H9 (cell line): ENCODE measurements around the gene ALOX12. TPM values are rescaled to one million over a fixed set of nuclear protein-coding genes. Genes with fewer than 3 reads are reported as not detected.

Experiments
- DNase-seq: peaks from one replicate; pipeline ENCODE4 v3.0.0-alpha.2; 2017
- H2AFZ ChIP-seq: one replicate; pipeline ENCODE4 v1.6.1; 2013; ENCODE audit warnings: mild to moderate bottlenecking, low read length, control low read depth, moderate library complexity
- H2AK5ac ChIP-seq: 2 replicates; pipeline ENCODE4 v1.6.1; 2013; ENCODE audit warnings: low read length, control low read depth, mixed read lengths; ENCODE audit not compliant: insufficient read length
- H2BK120ac ChIP-seq: one replicate; pipeline ENCODE4 v1.6.1; 2013; ENCODE audit warnings: low read depth, mild to moderate bottlenecking, low read length, control low read depth, inconsistent platforms; ENCODE audit not compliant: poor library complexity, severe bottlenecking
- H2BK12ac ChIP-seq: 2 replicates; pipeline ENCODE4 v1.6.1; 2013; ENCODE audit warnings: low read length, control low read depth, mixed read lengths, low read depth; ENCODE audit not compliant: insufficient read length
- H2BK15ac ChIP-seq: 2 replicates; pipeline ENCODE4 v1.6.1; 2013; ENCODE audit warnings: low read depth, low read length, control low read depth
- H2BK20ac ChIP-seq: one replicate; pipeline ENCODE4 v1.6.1; 2013; ENCODE audit warnings: low read depth, mild to moderate bottlenecking, low read length, control low read depth, inconsistent platforms; ENCODE audit not compliant: poor library complexity, severe bottlenecking
- H2BK5ac ChIP-seq: 2 replicates; pipeline ENCODE4 v1.6.1; 2013; ENCODE audit warnings: low read length, control low read depth, mixed read lengths; ENCODE audit not compliant: insufficient read length
- H3K14ac ChIP-seq: 2 replicates; pipeline ENCODE4 v1.6.1; 2013; ENCODE audit warnings: low read length, control low read depth; ENCODE audit not compliant: insufficient read depth
- H3K18ac ChIP-seq: 2 replicates; pipeline ENCODE4 v1.6.1; 2013; ENCODE audit warnings: low read depth, mild to moderate bottlenecking, mixed read lengths, low read length, control low read depth; ENCODE audit not compliant: insufficient read length
- H3K23ac ChIP-seq: 2 replicates; pipeline ENCODE4 v1.6.1; 2013; ENCODE audit warnings: low read length, control low read depth, mixed read lengths, low read depth; ENCODE audit not compliant: insufficient read length
- H3K23me2 ChIP-seq: 2 replicates; pipeline ENCODE4 v1.6.1; 2013; ENCODE audit warnings: low read depth, mild to moderate bottlenecking, mixed read lengths, low read length, control low read depth; ENCODE audit not compliant: insufficient read length, poor library complexity, severe bottlenecking
- H3K27ac ChIP-seq: 2 replicates; pipeline ENCODE4 v1.5.1; 2013; ENCODE audit warnings: low read length, control low read depth, mixed read lengths, low read depth; ENCODE audit not compliant: insufficient read length
- H3K27me3 ChIP-seq: 2 replicates; pipeline ENCODE4 v1.6.1; 2013; ENCODE audit warnings: low read length, control low read depth, inconsistent platforms; ENCODE audit not compliant: insufficient read depth
- H3K4ac ChIP-seq: 2 replicates; pipeline ENCODE4 v1.6.1; 2013; ENCODE audit warnings: low read depth, mild to moderate bottlenecking, control low read depth, inconsistent platforms, low read length, moderate library complexity
- H3K4me1 ChIP-seq: 2 replicates; pipeline ENCODE4 v1.6.1; 2013; ENCODE audit warnings: low read length, control low read depth, inconsistent platforms; ENCODE audit not compliant: insufficient read depth
- H3K4me2 ChIP-seq: 2 replicates; pipeline ENCODE4 v1.6.1; 2013; ENCODE audit warnings: low read length, control low read depth, mixed read lengths; ENCODE audit not compliant: insufficient read length, insufficient read depth
- H3K56ac ChIP-seq: 2 replicates; pipeline ENCODE4 v1.6.1; 2013; ENCODE audit warnings: low read depth, mild to moderate bottlenecking, mixed read lengths, low read length, control low read depth; ENCODE audit not compliant: insufficient read length
- H3K79me1 ChIP-seq: 2 replicates; pipeline ENCODE4 v1.6.1; 2013; ENCODE audit warnings: low read depth, mild to moderate bottlenecking, moderate library complexity, low read length, control low read depth, inconsistent platforms; ENCODE audit not compliant: insufficient read depth, poor library complexity, severe bottlenecking
- H3K79me2 ChIP-seq: 2 replicates; pipeline ENCODE4 v1.6.1; 2013; ENCODE audit warnings: low read length, control low read depth, inconsistent platforms; ENCODE audit not compliant: insufficient read depth
- H3K9ac ChIP-seq: 2 replicates; pipeline ENCODE4 v1.6.1; 2013; ENCODE audit warnings: low read length, control low read depth, mixed read lengths; ENCODE audit not compliant: insufficient read length; ENCODE audit errors: extremely low read depth
- H3K9me3 ChIP-seq: one replicate; pipeline ENCODE4 v1.6.1; 2013; ENCODE audit warnings: low read depth, low read length, inconsistent platforms; ENCODE audit not compliant: control insufficient read depth
- H3T11ph ChIP-seq: one replicate; pipeline ENCODE4 v1.6.1; 2013; ENCODE audit warnings: mild to moderate bottlenecking, low read length, control low read depth, inconsistent platforms
- H4K20me1 ChIP-seq: one replicate; pipeline ENCODE4 v1.6.1; 2013; ENCODE audit not compliant: control insufficient read depth, insufficient read length, insufficient read depth
- H4K5ac ChIP-seq: 2 replicates; pipeline ENCODE4 v1.6.1; 2013; ENCODE audit warnings: low read depth, mild to moderate bottlenecking, mixed read lengths, low read length, control low read depth; ENCODE audit not compliant: insufficient read length
- H4K8ac ChIP-seq: replicated peaks from 2 replicates; pipeline ENCODE4 v1.6.1; 2013; ENCODE audit warnings: low read length, control low read depth, mixed read lengths, low read depth; ENCODE audit not compliant: insufficient read length
- H4K91ac ChIP-seq: 2 replicates; pipeline ENCODE4 v1.6.1; 2013; ENCODE audit warnings: low read depth, mild to moderate bottlenecking, moderate library complexity, mixed read lengths, low read length, control low read depth; ENCODE audit not compliant: insufficient read length
- H3K27ac Mint-ChIP-seq, 3 experiments: 2 replicates in 2 of 3; 3 replicates in 1 of 3; pipeline ENCODE4 v1.8.0; 2020 to 2021; ENCODE audit warnings: mixed read lengths in 3 of 3, mild to moderate bottlenecking in 1 of 3, moderate library complexity in 1 of 3
- H3K27me3 Mint-ChIP-seq: 2 replicates; pipeline ENCODE4 v1.8.0; 2021; ENCODE audit warnings: low read depth, mild to moderate bottlenecking, moderate library complexity, mixed read lengths
- H3K36me3 Mint-ChIP-seq, 3 experiments: 2 replicates in 2 of 3; 3 replicates in 1 of 3; pipeline ENCODE4 v1.8.0; 2020 to 2021; ENCODE audit warnings: low read depth in 3 of 3, mixed read lengths in 3 of 3; ENCODE audit not compliant: insufficient read depth in 1 of 3
- H3K4me1 Mint-ChIP-seq, 2 experiments: 2 replicates each; pipeline ENCODE4 v1.8.0; 2020; ENCODE audit warnings: mixed read lengths in 2 of 2
- H3K4me3 Mint-ChIP-seq, 2 experiments: 2 replicates in 1 of 2; 3 replicates in 1 of 2; pipeline ENCODE4 v1.8.0; 2020 to 2021; ENCODE audit warnings: mild to moderate bottlenecking in 2 of 2, mixed read lengths in 2 of 2, moderate library complexity in 1 of 2
- H3K9me3 Mint-ChIP-seq, 2 experiments: 2 replicates in 1 of 2; 3 replicates in 1 of 2; pipeline ENCODE4 v1.8.0; 2020; ENCODE audit warnings: mild to moderate bottlenecking in 2 of 2, mixed read lengths in 2 of 2, moderate library complexity in 1 of 2
- WGBS: extraction: QIAGEN DNeasy Blood & Tissue Kit; methylation state at CpG from one replicate; pipeline ENCODE4 v1.1.7; 2013; ENCODE audit warnings: missing lambda C conversion rate, low lambda C conversion rate, mixed read lengths; ENCODE audit not compliant: insufficient read length; ENCODE audit errors: extremely low coverage; 5-methylcytosine and 5-hydroxymethylcytosine counted together
- total RNA-seq: library from RNA; stranded (reverse); gene quantifications from 2 replicates; pipeline ENCODE4 v1.2.1, GENCODE V29; 2021
- TF ChIP-seq, protein P1 (sequence below): fragments of 200-600 bp; sonication (generic); conservative IDR thresholded peaks from 3 replicates; pipeline ENCODE4 v1.8.0; 2021; ENCODE audit warnings: antibody characterized with exemption, mild to moderate bottlenecking

The ALOX12 gene
- total RNA-seq, 1 experiment from 2014 or later, result 0.81 TPM

- H3K4me1 ChIP-seq, result no peaks in the 10 kb centered on the region
- peaks cover 2 to 3% of the 10 kb centered on the region in 2 experiments; a peak in 3 of 4 replicates for H3K4me1 Mint-ChIP-seq
- H3T11ph ChIP-seq, result no peak overlapping the region
- H3K4me2 ChIP-seq, result no peak overlapping the region
- H3K9ac ChIP-seq, result no peak overlapping the region
- no peak overlapping the region for H3K27ac ChIP-seq
- no peaks in the 10 kb centered on the region for H3K79me1 ChIP-seq
- TF ChIP-seq, protein P1, sequence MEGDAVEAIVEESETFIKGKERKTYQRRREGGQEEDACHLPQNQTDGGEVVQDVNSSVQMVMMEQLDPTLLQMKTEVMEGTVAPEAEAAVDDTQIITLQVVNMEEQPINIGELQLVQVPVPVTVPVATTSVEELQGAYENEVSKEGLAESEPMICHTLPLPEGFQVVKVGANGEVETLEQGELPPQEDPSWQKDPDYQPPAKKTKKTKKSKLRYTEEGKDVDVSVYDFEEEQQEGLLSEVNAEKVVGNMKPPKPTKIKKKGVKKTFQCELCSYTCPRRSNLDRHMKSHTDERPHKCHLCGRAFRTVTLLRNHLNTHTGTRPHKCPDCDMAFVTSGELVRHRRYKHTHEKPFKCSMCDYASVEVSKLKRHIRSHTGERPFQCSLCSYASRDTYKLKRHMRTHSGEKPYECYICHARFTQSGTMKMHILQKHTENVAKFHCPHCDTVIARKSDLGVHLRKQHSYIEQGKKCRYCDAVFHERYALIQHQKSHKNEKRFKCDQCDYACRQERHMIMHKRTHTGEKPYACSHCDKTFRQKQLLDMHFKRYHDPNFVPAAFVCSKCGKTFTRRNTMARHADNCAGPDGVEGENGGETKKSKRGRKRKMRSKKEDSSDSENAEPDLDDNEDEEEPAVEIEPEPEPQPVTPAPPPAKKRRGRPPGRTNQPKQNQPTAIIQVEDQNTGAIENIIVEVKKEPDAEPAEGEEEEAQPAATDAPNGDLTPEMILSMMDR, result no peak
- H3K36me3 Mint-ChIP-seq, result peaks cover 10 to 47% (median 27%) of the 10 kb centered on the region in 3 experiments
- H3K4ac ChIP-seq, result no peak overlapping the region
- no peak overlapping the region for H2BK20ac ChIP-seq
- no peak overlapping the region for H3K23ac ChIP-seq
- no peak overlapping the region for H2BK12ac ChIP-seq
- H4K20me1 ChIP-seq, result no peaks in the 10 kb centered on the region
- H3K56ac ChIP-seq, result no peak overlapping the region
- H3K4me3 Mint-ChIP-seq, result no peak overlapping the region
- no peak overlapping the region for H3K14ac ChIP-seq
- DNase-seq, result no peak
- H3K79me2 ChIP-seq, result no peaks in the 10 kb centered on the region
- H3K27ac Mint-ChIP-seq, result no peak overlapping the region
- no peak overlapping the region for H4K8ac ChIP-seq
- H4K5ac ChIP-seq, result no peak overlapping the region
- H3K9me3 Mint-ChIP-seq, result no peaks in the 10 kb centered on the region
- H2BK15ac ChIP-seq, result no peak overlapping the region
- no CpG with 5 or more reads among the region's 3 CpGs for WGBS
- H3K23me2 ChIP-seq, result no peaks in the 10 kb centered on the region
- no peak overlapping the region for H2AK5ac ChIP-seq
- H2AFZ ChIP-seq, result no peak overlapping the region
- no peak overlapping the region for H3K18ac ChIP-seq
- peaks cover 13% of the 10 kb centered on the region for H3K27me3 Mint-ChIP-seq
- H3K27me3 ChIP-seq, result no peaks in the 10 kb centered on the region
- H3K9me3 ChIP-seq, result no peaks in the 10 kb centered on the region
- no peak overlapping the region for H4K91ac ChIP-seq
- no peak overlapping the region for H2BK5ac ChIP-seq
- H2BK120ac ChIP-seq, result no peak overlapping the region
Observed at GRCh38 chr17:7029096-7029495, 33.2 kb downstream of the ALOX12 start.
